CD14-positive monocyte (primary cell): ENCODE data around the gene LBR. TPM values are rescaled to one million over a fixed set of nuclear protein-coding genes. Genes with fewer than 3 reads are reported as not detected.
"Not testable (repeated sequence)": the region's sequence is repeated elsewhere in the genome, so short reads cannot be mapped to it uniquely, and the experiment has no call there.

ENCODE experiments used
- DNase-seq, 3 donors: peaks; one replicate each; pipeline ENCODE4 v3.0.0-alpha.2; 2011 to 2022
- H2AFZ ChIP-seq: 2 replicates; pipeline ENCODE4 v1.6.0; 2012; ENCODE audit warnings: mild to moderate bottlenecking, low read depth, low read length, inconsistent platforms; ENCODE audit not compliant: insufficient read depth, poor library complexity, severe bottlenecking
- H3K27ac ChIP-seq, 2 donors: 1 replicate in 1 of 2; 2 replicates in 1 of 2; pipeline ENCODE4 v1.5.1; 2012 to 2013; ENCODE audit warnings: low read length in 2 of 2, control low read depth in 1 of 2, inconsistent platforms in 1 of 2, low read depth in 1 of 2, mild to moderate bottlenecking in 1 of 2
- H3K27me3 ChIP-seq, 2 donors: one replicate each; pipeline versions ENCODE4 v1.6.0 to v1.6.1; 2011 to 2013; ENCODE audit warnings: low read length in 2 of 2; ENCODE audit not compliant: control insufficient read depth in 2 of 2, insufficient read depth in 2 of 2
- H3K36me3 ChIP-seq, 2 donors: replicated peaks in 1 of 2; 1 replicate in 1 of 2; 2 replicates in 1 of 2; pipeline versions ENCODE4 v1.5.1 to v1.6.1; 2012 to 2013; ENCODE audit warnings: low read length in 2 of 2, control low read depth in 1 of 2, inconsistent platforms in 1 of 2, mild to moderate bottlenecking in 1 of 2; ENCODE audit not compliant: insufficient read depth in 2 of 2, control insufficient read depth in 1 of 2
- H3K4me1 ChIP-seq, 2 donors: 1 replicate in 1 of 2; 2 replicates in 1 of 2; pipeline versions ENCODE4 v1.5.1 to v1.6.1; 2012 to 2013; ENCODE audit warnings: low read length in 2 of 2, control low read depth in 1 of 2, inconsistent platforms in 1 of 2, mild to moderate bottlenecking in 1 of 2, moderate library complexity in 1 of 2; ENCODE audit not compliant: insufficient read depth in 2 of 2, control insufficient read depth in 1 of 2
- H3K4me2 ChIP-seq: replicated peaks from 2 replicates; pipeline ENCODE3; 2012; ENCODE audit warnings: low read length, moderate library complexity, mild to moderate bottlenecking; ENCODE audit not compliant: poor library complexity, severe bottlenecking; ENCODE audit errors: extremely low read depth
- H3K4me3 ChIP-seq, 3 experiments: fragments of 200-600 bp in 1 of 3; sonication (generic) in 1 of 3; replicated peaks in 1 of 3; 1 replicate in 2 of 3; 2 replicates in 1 of 3; pipeline ENCODE4 v1.5.1; 2011 to 2013; ENCODE audit warnings: low read length in 3 of 3, mild to moderate bottlenecking in 3 of 3, control low read depth in 2 of 3, low read depth in 2 of 3, inconsistent platforms in 1 of 3, moderate library complexity in 1 of 3
- H3K79me2 ChIP-seq: 2 replicates; pipeline ENCODE4 v1.6.0; 2012; ENCODE audit warnings: mild to moderate bottlenecking, control low read depth, inconsistent platforms, low read length, moderate library complexity; ENCODE audit not compliant: insufficient read depth
- H3K9ac ChIP-seq: 2 replicates; pipeline ENCODE4 v1.6.0; 2017; ENCODE audit warnings: low read length, mild to moderate bottlenecking; ENCODE audit not compliant: insufficient read depth, poor library complexity, severe bottlenecking
- H3K9me3 ChIP-seq, 2 donors: replicated peaks in 1 of 2; 1 replicate in 1 of 2; 2 replicates in 1 of 2; pipeline versions ENCODE4 v1.5.1 to v1.6.1; 2012 to 2013; ENCODE audit warnings: low read length in 2 of 2, control low read depth in 1 of 2; ENCODE audit not compliant: control insufficient read depth in 1 of 2, insufficient read depth in 1 of 2
- H4K20me1 ChIP-seq: 2 replicates; pipeline ENCODE4 v1.6.0; 2012; ENCODE audit warnings: mild to moderate bottlenecking, low read length, control low read depth, moderate library complexity; ENCODE audit not compliant: insufficient read depth
- H3K27ac Mint-ChIP-seq, 7 donors: one replicate each; pipeline ENCODE4 v1.8.0; 2020; ENCODE audit warnings: mild to moderate bottlenecking in 7 of 7, mixed read lengths in 7 of 7, moderate library complexity in 6 of 7, inconsistent platforms in 2 of 7
- H3K27me3 Mint-ChIP-seq, 3 donors: one replicate each; pipeline ENCODE4 v1.8.0; 2021 to 2022; ENCODE audit warnings: low read depth in 3 of 3, mild to moderate bottlenecking in 3 of 3, mixed read lengths in 3 of 3, moderate library complexity in 3 of 3, inconsistent platforms in 1 of 3
- H3K36me3 Mint-ChIP-seq, 2 donors: one replicate each; pipeline ENCODE4 v1.8.0; 2020; ENCODE audit warnings: mixed read lengths in 2 of 2, inconsistent platforms in 1 of 2, mild to moderate bottlenecking in 1 of 2
- H3K4me1 Mint-ChIP-seq: one replicate; pipeline ENCODE4 v1.8.0; 2020; ENCODE audit warnings: mild to moderate bottlenecking, mixed read lengths
- H3K4me3 Mint-ChIP-seq, 2 donors: one replicate each; pipeline ENCODE4 v1.8.0; 2020; ENCODE audit warnings: mild to moderate bottlenecking in 2 of 2, mixed read lengths in 2 of 2, moderate library complexity in 1 of 2
- H3K9me3 Mint-ChIP-seq, 7 donors: one replicate each; pipeline ENCODE4 v1.8.0; 2020 to 2022; ENCODE audit warnings: mixed read lengths in 7 of 7, mild to moderate bottlenecking in 6 of 7, moderate library complexity in 6 of 7, inconsistent platforms in 2 of 7
- WGBS: methylation state at CpG from one replicate; pipeline ENCODE4 v1.1.5; 2013; ENCODE audit warnings: missing lambda C conversion rate; ENCODE audit not compliant: insufficient coverage; 5-methylcytosine and 5-hydroxymethylcytosine counted together
- intact Hi-C, 2 donors: fragments of 100-400 bp; cut with micrococcal nuclease; formaldehyde crosslinking; loops; one replicate each; pipeline versions ENCODE4 v1.15.0 to v1.15.1; 2023
- polyA plus RNA-seq, 3 donors: library from polyadenylated mRNA; depleted of rRNA in 1 of 3; unstranded in 2 of 3; stranded (reverse) in 1 of 3; fragments of 300-500 nt in 2 of 3; fragments of >200 nt in 1 of 3; fragmentation: Illumina TruSeq in 2 of 3; gene quantifications; 1 replicate in 2 of 3; 2 replicates in 1 of 3; pipeline ENCODE4 v1.2.3, GENCODE V29; 2012 to 2021
- TF ChIP-seq, protein P1 (sequence below): fragments of 200-600 bp; IDR thresholded peaks from one replicate; pipeline ENCODE4 v1.8.0; 2022; ENCODE audit warnings: antibody characterized with exemption, mild to moderate bottlenecking

LBR gene
- polyA plus RNA-seq, 3 donors, result 31.8 to 125 (median 100) TPM

DNA sequence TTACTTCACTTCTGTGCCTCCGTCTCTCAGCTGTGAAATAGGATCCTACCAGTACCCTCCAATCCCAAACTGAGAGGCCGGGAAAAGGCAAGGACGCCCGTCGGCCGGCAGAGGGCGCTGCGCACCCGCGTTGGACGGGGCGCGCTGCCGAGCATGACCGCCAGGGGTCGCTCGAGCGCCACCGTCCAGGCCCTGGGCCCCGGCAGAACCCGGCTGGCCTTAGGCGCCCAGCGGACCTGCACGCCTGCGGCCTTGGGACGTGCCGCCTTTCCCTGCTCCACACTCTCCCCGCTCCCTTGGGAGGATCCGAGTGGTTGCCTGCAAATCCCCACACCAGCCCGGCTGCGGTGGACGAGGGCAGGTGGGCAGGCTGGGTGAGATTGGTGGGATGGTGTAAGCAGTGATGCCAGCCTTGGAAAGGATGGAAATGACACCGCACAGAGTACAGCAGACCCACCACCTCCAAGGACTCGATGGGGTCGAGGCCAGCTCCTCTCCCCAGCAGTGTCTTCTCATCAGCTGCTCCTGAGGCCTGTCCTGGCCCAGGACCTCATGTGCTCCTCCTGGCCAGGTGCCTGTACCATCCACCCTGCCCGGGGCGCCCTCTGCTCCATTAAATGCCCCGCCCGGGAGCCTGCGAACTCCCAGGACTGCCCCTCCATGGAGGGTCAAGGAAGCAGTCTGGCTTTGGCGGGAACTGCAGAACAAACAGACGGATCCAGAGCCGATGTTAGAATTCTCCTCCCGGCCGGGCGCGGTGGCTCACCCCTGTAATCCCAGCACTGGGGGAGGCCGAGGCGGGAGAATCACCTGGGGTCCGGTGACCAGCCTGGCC is 47.4 kb upstream of the LBR start:
- H3K9me3 ChIP-seq, result no peaks in the 10 kb centered on the region
- Mint-ChIP-seq H3K27ac (peak overlapping the region in 1 of 7 donors; percentile 26), H3K4me3 (no peak overlapping the region), H3K9me3 (peaks cover 0 to 9% (median 0%) of the 10 kb centered on the region in 7 donors), H3K4me1 (peaks cover 20% of the 10 kb centered on the region), H3K27me3 (peaks cover 0 to 7% (median 4%) of the 10 kb centered on the region in 3 donors), H3K36me3 (no peaks in the 10 kb centered on the region)
- intact Hi-C loops, result loop anchor here (2.0 to 5.0 kb wide), 5 partner anchors 297 to 502 kb away; no protein-coding TSS in a partner anchor
- 35% methylated on average over 35 of the region's 50 CpGs for WGBS
- H3K4me1 ChIP-seq, result peaks cover 13 to 17% of the 10 kb centered on the region in 2 donors
- no peaks in the 10 kb centered on the region for H3K36me3 ChIP-seq
- TF ChIP-seq, protein P1, sequence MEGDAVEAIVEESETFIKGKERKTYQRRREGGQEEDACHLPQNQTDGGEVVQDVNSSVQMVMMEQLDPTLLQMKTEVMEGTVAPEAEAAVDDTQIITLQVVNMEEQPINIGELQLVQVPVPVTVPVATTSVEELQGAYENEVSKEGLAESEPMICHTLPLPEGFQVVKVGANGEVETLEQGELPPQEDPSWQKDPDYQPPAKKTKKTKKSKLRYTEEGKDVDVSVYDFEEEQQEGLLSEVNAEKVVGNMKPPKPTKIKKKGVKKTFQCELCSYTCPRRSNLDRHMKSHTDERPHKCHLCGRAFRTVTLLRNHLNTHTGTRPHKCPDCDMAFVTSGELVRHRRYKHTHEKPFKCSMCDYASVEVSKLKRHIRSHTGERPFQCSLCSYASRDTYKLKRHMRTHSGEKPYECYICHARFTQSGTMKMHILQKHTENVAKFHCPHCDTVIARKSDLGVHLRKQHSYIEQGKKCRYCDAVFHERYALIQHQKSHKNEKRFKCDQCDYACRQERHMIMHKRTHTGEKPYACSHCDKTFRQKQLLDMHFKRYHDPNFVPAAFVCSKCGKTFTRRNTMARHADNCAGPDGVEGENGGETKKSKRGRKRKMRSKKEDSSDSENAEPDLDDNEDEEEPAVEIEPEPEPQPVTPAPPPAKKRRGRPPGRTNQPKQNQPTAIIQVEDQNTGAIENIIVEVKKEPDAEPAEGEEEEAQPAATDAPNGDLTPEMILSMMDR, result peak; percentile 100
- H3K4me2 ChIP-seq, result peak overlapping the region; percentile 54
- no peak overlapping the region for H3K27ac ChIP-seq
- H3K27me3 ChIP-seq, result no peaks in the 10 kb centered on the region
- DNase-seq, result peak; percentile 60 to 76 (median 66)
- H2AFZ ChIP-seq, result peak overlapping the region; percentile 85
- peak overlapping the region; percentile 28 for H3K9ac ChIP-seq
- no peaks in the 10 kb centered on the region for H4K20me1 ChIP-seq
- no peaks in the 10 kb centered on the region for H3K79me2 ChIP-seq
- no peak overlapping the region for H3K4me3 ChIP-seq

DNA sequence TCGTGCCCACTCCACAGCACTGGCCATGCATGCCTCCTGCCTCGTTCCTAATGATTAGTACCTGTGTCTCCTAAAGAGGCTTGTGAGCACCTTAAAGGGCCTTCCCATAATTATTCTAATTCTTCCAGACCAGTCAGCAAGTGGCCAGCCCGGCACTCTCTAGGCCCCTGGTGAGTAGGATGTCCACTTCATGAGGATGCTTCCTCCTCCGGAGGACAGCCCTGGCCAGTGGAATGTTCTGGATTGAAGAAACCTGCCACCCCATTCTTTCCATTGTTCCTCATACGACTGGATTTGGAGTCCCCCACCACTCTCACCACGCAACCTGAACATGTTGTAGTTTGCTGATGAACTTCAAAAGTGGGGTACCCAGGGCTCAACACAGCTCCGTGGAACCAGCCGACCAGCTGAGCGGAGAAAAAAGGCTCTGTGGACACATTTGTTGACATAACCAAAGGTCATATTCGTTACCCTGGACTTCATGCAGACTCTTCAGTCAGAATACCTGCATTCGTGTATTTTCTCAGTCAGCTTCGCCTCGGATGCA is 46.7 kb upstream of the LBR start:
- WGBS, result 52% methylated on average over 8 of the region's 13 CpGs
- DNase-seq, result no peak
- no peaks in the 10 kb centered on the region for H4K20me1 ChIP-seq
- peak overlapping the region in 4 of 7 donors; percentile 60 to 74 (median 64) for H3K27ac Mint-ChIP-seq
- H3K9me3 Mint-ChIP-seq, result peaks cover 0 to 9% (median 0%) of the 10 kb centered on the region in 7 donors
- no peaks in the 10 kb centered on the region for H3K36me3 ChIP-seq
- peaks cover 13 to 17% of the 10 kb centered on the region in 2 donors for H3K4me1 ChIP-seq
- H3K27me3 ChIP-seq, result no peaks in the 10 kb centered on the region
- no peak overlapping the region for H3K4me3 Mint-ChIP-seq
- peaks cover 20% of the 10 kb centered on the region for H3K4me1 Mint-ChIP-seq
- H3K27ac ChIP-seq, result no peak overlapping the region
- TF ChIP-seq, protein P1, result no peak
- peaks cover 0 to 5% (median 4%) of the 10 kb centered on the region in 3 donors for H3K27me3 Mint-ChIP-seq
- no peaks in the 10 kb centered on the region for H3K9me3 ChIP-seq
- intact Hi-C loops, result loop anchor here in 1 of 2 donors (2.0 kb wide), 2 partner anchors 298 to 502 kb away; no protein-coding TSS in a partner anchor
- no peak overlapping the region for H3K4me3 ChIP-seq
- H3K4me2 ChIP-seq, result no peak overlapping the region
- peak overlapping the region; percentile 8 for H2AFZ ChIP-seq
- H3K9ac ChIP-seq, result no peak overlapping the region
- H3K79me2 ChIP-seq, result no peaks in the 10 kb centered on the region
- H3K36me3 Mint-ChIP-seq, result no peaks in the 10 kb centered on the region

GRCh38 chr1:225473676-225474438 is 46.0 kb upstream of the LBR start:
- not testable (repeated sequence) for H3K27ac ChIP-seq, H3K36me3 ChIP-seq, H3K79me2 ChIP-seq, H3K36me3 Mint-ChIP-seq, H4K20me1 ChIP-seq, DNase-seq, H3K9ac ChIP-seq, H3K9me3 ChIP-seq, H3K9me3 Mint-ChIP-seq, H3K4me3 ChIP-seq, H3K27me3 ChIP-seq, H2AFZ ChIP-seq, H3K4me2 ChIP-seq, H3K27me3 Mint-ChIP-seq, H3K27ac Mint-ChIP-seq
- intact Hi-C loops, result loop anchor here in 1 of 2 donors (2.0 kb wide), 2 partner anchors 299 to 503 kb away; no protein-coding TSS in a partner anchor
- peak overlapping the region in 1 of 2 donors; percentile 40 for H3K4me3 Mint-ChIP-seq
- peaks cover 13 to 18% of the 10 kb centered on the region in 2 donors for H3K4me1 ChIP-seq
- 84% methylated on average over 26 of the region's 26 CpGs for WGBS
- peaks cover 24% of the 10 kb centered on the region for H3K4me1 Mint-ChIP-seq
